Measurements from ENCODE around the gene RENBP.

- TF ChIP-seq, protein P1, sequence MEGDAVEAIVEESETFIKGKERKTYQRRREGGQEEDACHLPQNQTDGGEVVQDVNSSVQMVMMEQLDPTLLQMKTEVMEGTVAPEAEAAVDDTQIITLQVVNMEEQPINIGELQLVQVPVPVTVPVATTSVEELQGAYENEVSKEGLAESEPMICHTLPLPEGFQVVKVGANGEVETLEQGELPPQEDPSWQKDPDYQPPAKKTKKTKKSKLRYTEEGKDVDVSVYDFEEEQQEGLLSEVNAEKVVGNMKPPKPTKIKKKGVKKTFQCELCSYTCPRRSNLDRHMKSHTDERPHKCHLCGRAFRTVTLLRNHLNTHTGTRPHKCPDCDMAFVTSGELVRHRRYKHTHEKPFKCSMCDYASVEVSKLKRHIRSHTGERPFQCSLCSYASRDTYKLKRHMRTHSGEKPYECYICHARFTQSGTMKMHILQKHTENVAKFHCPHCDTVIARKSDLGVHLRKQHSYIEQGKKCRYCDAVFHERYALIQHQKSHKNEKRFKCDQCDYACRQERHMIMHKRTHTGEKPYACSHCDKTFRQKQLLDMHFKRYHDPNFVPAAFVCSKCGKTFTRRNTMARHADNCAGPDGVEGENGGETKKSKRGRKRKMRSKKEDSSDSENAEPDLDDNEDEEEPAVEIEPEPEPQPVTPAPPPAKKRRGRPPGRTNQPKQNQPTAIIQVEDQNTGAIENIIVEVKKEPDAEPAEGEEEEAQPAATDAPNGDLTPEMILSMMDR (IDR thresholded peaks at IDR 0.05) = no peak
- TF ChIP-seq POLR2A (IDR thresholded peaks at IDR 0.05) = no peak
Measured at GRCh38 chrX:153888344-153888743, 56.1 kb downstream of the RENBP start.
